NCI-H1436 (cell line): Measurements from ENCODE around the gene MAPT.
A peak's percentile ranks its signal among the peaks of the same experiment; 100 is the strongest.

Experiments used
- DNase-seq: peaks from one replicate; lab custom pipeline; 2025; lab: John Stamatoyannopoulos, UW

The MAPT gene

GRCh38 chr17:46030752-46031151, 136.4 kb downstream of the MAPT start:
- DNase-seq, result no peak

- DNase-seq, result no peak
Observed at GRCh38 chr17:46031440-46031839, 137.1 kb downstream of the MAPT start.

GRCh38 chr17:46031920-46032319, 137.6 kb downstream of the MAPT start:
- DNase-seq, result no peak

GRCh38 chr17:46032909-46033308, 138.6 kb downstream of the MAPT start:
- no peak for DNase-seq

- DNase-seq, result no peak
Observed at GRCh38 chr17:46033392-46033791, 139.0 kb downstream of the MAPT start.

- DNase-seq, result no peak
Observed at GRCh38 chr17:46035112-46035818, 140.9 kb downstream of the MAPT start.

- DNase-seq, result no peak
Observed at GRCh38 chr17:46036491-46036890, 142.1 kb downstream of the MAPT start.

- DNase-seq, result no peak
Observed at GRCh38 chr17:46037722-46038255, 143.4 kb downstream of the MAPT start.

- DNase-seq, result no peak
Observed at GRCh38 chr17:46038414-46038813, 144.1 kb downstream of the MAPT start.

- no peak for DNase-seq
Observed at GRCh38 chr17:46038937-46039336, 144.6 kb downstream of the MAPT start.

- no peak for DNase-seq
Observed at GRCh38 chr17:46039592-46040186, 145.3 kb downstream of the MAPT start.

- no peak for DNase-seq
Observed at GRCh38 chr17:46042246-46042645, 147.9 kb downstream of the MAPT start.

- DNase-seq, result no peak
Observed at GRCh38 chr17:46042925-46043324, 148.6 kb downstream of the MAPT start.

- DNase-seq, result no peak
Observed at GRCh38 chr17:46043606-46044005, 149.3 kb downstream of the MAPT start.

- peak; percentile 71 for DNase-seq
Observed at GRCh38 chr17:46044286-46044928, 150.1 kb downstream of the MAPT start.

- no peak for DNase-seq
Observed at GRCh38 chr17:46044989-46045388, 150.6 kb downstream of the MAPT start.

GRCh38 chr17:46045639-46046038, 151.3 kb downstream of the MAPT start:
- no peak for DNase-seq

- DNase-seq, result no peak
Observed at GRCh38 chr17:46046957-46047356, 152.6 kb downstream of the MAPT start.

- no peak for DNase-seq
Observed at GRCh38 chr17:46047398-46047797, 153.0 kb downstream of the MAPT start.

GRCh38 chr17:46047856-46048255, 153.5 kb downstream of the MAPT start:
- no peak for DNase-seq

- DNase-seq, result no peak
Observed at GRCh38 chr17:46049656-46050055, 155.3 kb downstream of the MAPT start.

- no peak for DNase-seq
Observed at GRCh38 chr17:46053911-46054534, 159.7 kb downstream of the MAPT start.
